Activated CD4-positive, alpha-beta T cell treated with anti-CD3 and anti-CD28 coated beads, Interleukin-2, amount 10 ng/mL, durations not matched to agents 24 days and 14 days (primary cell): Measurements from ENCODE around the gene SOX10. TPM values are rescaled to one million over a fixed set of nuclear protein-coding genes. Genes with fewer than 3 reads are reported as not detected.
"Not testable (repeated sequence)": the region's sequence is repeated elsewhere in the genome, so short reads cannot be mapped to it uniquely, and the experiment has no call there.

Experiments
- DNase-seq: peaks from one replicate; pipeline ENCODE4 v3.0.0; 2022
- H3K27ac Mint-ChIP-seq: one replicate; pipeline ENCODE4 v1.8.0; 2022; ENCODE audit warnings: mild to moderate bottlenecking, mixed read lengths
- H3K27me3 Mint-ChIP-seq: one replicate; pipeline ENCODE4 v1.8.0; 2022; ENCODE audit warnings: mixed read lengths
- H3K36me3 Mint-ChIP-seq: one replicate; pipeline ENCODE4 v1.8.0; 2022; ENCODE audit warnings: low read depth, mild to moderate bottlenecking, mixed read lengths
- H3K4me1 Mint-ChIP-seq: one replicate; pipeline ENCODE4 v1.8.0; 2021; ENCODE audit warnings: mixed read lengths
- H3K4me3 Mint-ChIP-seq: one replicate; pipeline ENCODE4 v1.8.0; 2022; ENCODE audit warnings: mild to moderate bottlenecking, moderate library complexity, mixed read lengths
- H3K9me3 Mint-ChIP-seq: one replicate; pipeline ENCODE4 v1.8.0; 2021; ENCODE audit warnings: mixed read lengths
- intact Hi-C: fragments of 100-400 bp; cut with micrococcal nuclease; formaldehyde crosslinking; loops from one replicate; pipeline ENCODE4 v1.15.1; 2023
- total RNA-seq: library from RNA; stranded (reverse); gene quantifications from 2 replicates; pipeline ENCODE4 v1.2.3, GENCODE V29; 2022

SOX10 gene
- total RNA-seq, 1 donor from 2014 or later = not detected

DNA sequence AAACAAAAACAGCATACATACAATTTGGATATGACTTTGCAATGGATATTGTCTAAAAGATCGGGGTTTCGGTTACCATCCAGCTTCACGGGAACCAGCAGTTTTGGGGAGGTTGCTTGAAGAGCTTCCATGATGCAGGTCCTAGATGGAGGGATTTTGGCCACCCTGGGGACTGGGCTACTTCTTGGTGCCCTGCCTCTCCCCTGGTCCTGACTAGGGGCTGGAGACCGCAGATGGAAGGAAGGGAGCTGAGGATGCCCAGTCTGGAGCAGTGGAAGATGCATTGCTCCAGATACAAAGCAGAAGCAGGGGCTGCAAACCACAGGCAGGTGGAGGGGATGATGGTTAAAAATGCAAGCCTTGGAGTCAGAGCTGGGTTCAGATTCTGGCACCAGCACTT, 13.5 kb downstream of the SOX10 start:
- no peak overlapping the region for H3K27ac Mint-ChIP-seq
- H3K4me3 Mint-ChIP-seq = no peak overlapping the region
- no peaks in the 10 kb centered on the region for H3K27me3 Mint-ChIP-seq
- H3K9me3 Mint-ChIP-seq = no peaks in the 10 kb centered on the region
- intact Hi-C loops = no loop called here
- DNase-seq = no peak
- peaks cover 24% of the 10 kb centered on the region for H3K36me3 Mint-ChIP-seq
- peaks cover 1% of the 10 kb centered on the region for H3K4me1 Mint-ChIP-seq

DNA sequence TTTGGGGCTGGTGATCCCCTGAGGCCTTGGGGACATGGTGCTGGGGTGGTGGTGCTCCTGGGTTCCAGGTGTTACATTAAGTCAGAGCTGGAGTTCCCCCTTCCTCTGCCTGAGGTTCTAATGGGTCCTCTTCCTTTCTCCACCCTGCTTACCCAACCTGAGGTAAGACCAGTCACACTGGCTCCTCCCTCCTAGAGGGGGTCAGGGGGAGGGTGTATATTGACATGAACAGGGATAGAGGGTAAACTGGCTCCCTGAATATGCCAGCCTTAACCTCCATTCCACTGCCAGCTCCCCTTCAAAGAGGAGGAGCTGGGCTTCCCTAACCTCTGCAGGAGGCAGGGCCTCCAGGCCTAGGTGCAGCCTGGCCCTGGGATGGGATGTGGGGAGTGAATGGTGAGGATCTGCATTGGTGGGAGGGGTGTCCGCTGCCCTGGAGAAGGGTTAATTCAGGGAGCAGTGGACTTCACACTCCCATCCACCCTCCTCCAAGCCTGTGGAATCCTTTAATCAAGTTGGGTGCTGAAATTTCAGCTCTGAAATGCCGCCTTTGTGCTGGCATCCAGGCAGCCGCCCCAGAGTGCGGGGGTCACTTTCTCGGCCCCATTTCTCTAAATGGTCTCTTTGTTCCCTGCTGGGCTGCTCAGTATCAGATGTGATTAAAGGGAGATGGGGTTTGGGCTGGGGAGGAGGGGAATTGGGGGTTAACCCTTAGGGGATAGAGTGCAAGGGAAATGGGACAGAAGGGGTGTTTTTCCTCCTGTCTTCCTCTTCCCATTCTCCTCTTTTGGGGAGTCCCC, 15.7 kb downstream of the SOX10 start:
- Mint-ChIP-seq H3K27me3 (no peaks in the 10 kb centered on the region), H3K9me3 (no peaks in the 10 kb centered on the region), H3K4me1 (peaks cover 4% of the 10 kb centered on the region), H3K27ac (no peak overlapping the region), H3K4me3 (no peak overlapping the region), H3K36me3 (peaks cover 31% of the 10 kb centered on the region)
- intact Hi-C loops = no loop called here
- no peak for DNase-seq

DNA sequence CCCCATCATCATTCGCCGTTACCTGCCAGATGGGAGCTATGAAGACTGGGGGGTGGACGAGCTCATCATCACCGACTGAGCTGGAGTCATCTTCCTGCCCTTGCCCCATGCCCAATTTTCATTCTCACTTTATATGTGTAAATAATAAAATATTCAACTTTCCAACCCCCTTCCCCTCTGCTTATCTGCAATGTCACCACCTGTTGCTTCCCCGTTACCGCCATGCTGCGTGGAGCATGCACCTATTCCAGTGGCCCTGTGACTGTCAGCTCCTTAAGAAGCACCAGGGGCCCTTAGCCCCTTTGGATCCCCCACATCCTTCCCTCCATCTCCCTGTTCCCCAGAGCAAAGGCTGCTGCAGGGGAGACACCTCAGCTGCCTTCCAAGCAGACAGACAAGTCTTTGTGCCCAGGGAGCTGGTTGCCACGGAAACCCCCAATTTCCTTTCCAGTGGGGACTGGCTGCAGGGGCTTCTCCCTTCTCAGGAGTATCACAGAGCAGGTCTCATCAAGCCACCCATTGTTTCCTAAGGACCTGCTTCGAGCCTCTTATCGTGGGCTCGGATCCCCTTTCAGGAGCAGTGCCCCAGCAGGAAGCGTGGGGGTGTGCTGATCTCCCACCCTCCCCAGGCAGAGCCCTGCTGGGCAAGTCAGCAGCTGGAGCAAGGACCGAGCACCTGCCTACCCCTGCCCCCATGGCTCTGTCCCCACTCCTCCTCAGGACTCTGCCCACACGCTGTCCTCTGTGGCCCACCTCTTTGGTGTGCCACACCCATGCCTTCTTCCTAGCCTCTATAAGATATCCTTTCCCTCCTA, 16.5 kb downstream of the SOX10 start:
- peaks cover 4% of the 10 kb centered on the region for H3K4me1 Mint-ChIP-seq
- H3K9me3 Mint-ChIP-seq = no peaks in the 10 kb centered on the region
- H3K4me3 Mint-ChIP-seq = no peak overlapping the region
- H3K27me3 Mint-ChIP-seq = no peaks in the 10 kb centered on the region
- DNase-seq = no peak
- H3K27ac Mint-ChIP-seq = no peak overlapping the region
- intact Hi-C loops = no loop called here
- peaks cover 31% of the 10 kb centered on the region for H3K36me3 Mint-ChIP-seq

DNA sequence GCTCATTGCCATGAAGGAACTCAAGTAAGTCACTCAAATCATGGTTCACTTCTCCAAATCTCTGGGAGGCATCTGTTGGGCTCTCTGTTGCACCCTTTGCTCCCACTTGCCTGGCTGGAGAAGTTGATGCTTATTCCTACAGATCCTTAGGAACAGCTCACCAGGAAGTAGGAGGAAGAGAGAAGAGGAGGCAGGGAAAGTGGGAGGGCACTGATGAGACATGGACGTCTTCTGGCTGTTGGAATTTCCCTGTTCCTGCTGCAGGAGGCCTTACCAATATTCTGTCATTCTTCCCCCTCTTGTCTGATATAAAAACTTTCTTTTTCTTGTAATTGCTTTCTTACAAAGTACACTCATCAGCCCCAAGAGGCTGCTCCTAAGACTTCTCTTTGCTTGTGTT, 17.2 kb downstream of the SOX10 start:
- Mint-ChIP-seq H3K9me3 (no peaks in the 10 kb centered on the region), H3K4me1 (peaks cover 4% of the 10 kb centered on the region), H3K27ac (no peak overlapping the region), H3K4me3 (no peak overlapping the region), H3K27me3 (no peaks in the 10 kb centered on the region), H3K36me3 (peaks cover 34% of the 10 kb centered on the region)
- DNase-seq = no peak
- intact Hi-C loops = no loop called here

DNA sequence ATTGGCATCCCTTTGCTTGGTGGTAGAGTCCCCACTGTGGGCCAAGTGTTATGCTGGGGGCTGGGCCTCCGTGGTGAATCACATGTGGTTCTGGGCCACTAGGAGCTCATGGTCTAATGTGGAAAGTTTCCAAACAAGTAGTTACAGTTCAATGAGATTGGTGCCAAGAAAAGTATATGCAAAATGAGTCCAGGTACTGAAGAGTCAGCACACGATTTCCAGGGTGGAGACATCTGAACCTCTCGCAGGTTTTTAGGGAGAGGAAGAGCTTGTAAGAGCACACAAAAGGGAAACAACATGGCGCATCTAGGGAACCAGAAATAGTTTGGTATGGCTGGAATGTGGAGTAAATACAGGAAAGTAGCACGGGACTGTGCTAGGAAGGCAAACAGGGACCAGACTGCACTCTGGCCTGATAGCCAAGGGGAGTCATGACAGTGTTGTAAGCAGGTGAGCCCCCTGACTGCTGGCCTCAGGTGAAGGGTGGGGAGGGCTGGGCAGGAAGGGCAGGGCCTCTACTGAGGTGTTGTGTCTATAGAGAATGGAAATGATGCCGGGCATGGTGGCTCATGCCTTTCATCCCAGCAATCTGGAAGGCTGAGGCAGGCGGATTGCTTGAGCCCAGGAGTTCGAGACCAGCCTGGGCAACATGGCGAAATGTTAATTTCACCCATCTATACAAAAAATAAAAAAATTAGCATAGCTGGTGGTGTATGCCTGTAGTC, 18.3 kb downstream of the SOX10 start:
- DNase-seq = no peak
- peaks cover 4% of the 10 kb centered on the region for H3K4me1 Mint-ChIP-seq
- H3K9me3 Mint-ChIP-seq = no peaks in the 10 kb centered on the region
- H3K27me3 Mint-ChIP-seq = no peaks in the 10 kb centered on the region
- H3K27ac Mint-ChIP-seq = no peak overlapping the region
- peaks cover 42% of the 10 kb centered on the region for H3K36me3 Mint-ChIP-seq
- intact Hi-C loops = loop anchor here (1.0 kb wide), 1 partner anchor 13 kb away; the partner anchor contains the start of genes C22orf23 and POLR2F
- no peak overlapping the region for H3K4me3 Mint-ChIP-seq

DNA sequence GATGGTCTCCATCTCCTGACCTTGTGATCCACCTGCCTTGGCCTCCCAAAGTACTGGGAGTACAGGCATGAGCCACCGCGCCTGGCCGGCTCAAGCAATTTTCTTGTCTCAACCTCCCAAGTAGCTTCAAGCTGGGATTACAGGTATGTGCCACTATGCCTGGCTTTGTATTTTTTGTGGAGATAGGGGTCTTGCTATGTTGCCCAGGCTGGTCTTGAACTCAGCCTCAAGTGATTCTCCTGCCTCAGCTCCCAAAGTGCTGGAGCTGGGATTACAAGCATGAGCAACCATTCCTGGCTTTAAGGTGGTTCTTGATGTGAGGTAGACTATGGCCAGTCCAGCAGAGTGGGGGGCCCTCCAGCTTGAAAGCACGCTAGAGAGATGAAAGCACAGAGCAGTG, 23.3 kb downstream of the SOX10 start:
- Mint-ChIP-seq H3K4me1 (peaks cover 11% of the 10 kb centered on the region), H3K27ac (no peak overlapping the region), H3K36me3 (peaks cover 58% of the 10 kb centered on the region), H3K9me3 (no peaks in the 10 kb centered on the region), H3K4me3 (no peak overlapping the region), H3K27me3 (no peaks in the 10 kb centered on the region)
- no peak for DNase-seq
- intact Hi-C loops = no loop called here

DNA sequence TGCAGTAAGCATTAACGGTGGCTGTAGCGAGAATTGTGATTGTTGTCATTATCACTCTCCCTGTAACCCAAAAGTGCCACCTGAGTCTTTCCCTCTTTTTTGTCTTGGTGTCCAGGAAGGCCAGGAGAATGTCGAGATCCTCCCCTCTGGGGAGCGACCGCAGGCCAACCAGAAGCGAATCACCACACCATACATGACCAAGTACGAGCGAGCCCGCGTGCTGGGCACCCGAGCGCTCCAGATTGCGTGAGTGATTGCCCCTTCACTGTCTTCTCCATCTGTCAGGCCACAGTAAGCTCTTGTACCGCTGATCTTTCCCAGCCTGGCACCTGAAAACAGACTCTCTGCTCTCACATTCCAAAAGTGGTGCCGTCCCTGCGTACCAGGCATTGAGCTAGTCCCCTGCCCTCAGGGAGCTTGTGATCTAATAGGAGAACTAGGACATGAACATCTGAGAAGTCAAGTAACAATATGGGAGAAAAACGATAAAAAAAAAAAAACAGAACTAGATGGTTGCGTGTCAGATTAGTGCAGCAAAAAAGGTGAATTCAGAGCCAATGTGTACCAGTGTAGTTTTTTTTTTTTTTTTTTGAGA, 25.0 kb downstream of the SOX10 start:
- no peak overlapping the region for H3K27ac Mint-ChIP-seq
- no peak overlapping the region for H3K4me3 Mint-ChIP-seq
- peaks cover 14% of the 10 kb centered on the region for H3K4me1 Mint-ChIP-seq
- no peaks in the 10 kb centered on the region for H3K9me3 Mint-ChIP-seq
- no peak for DNase-seq
- H3K27me3 Mint-ChIP-seq = no peaks in the 10 kb centered on the region
- intact Hi-C loops = no loop called here
- H3K36me3 Mint-ChIP-seq = peaks cover 60% of the 10 kb centered on the region

DNA sequence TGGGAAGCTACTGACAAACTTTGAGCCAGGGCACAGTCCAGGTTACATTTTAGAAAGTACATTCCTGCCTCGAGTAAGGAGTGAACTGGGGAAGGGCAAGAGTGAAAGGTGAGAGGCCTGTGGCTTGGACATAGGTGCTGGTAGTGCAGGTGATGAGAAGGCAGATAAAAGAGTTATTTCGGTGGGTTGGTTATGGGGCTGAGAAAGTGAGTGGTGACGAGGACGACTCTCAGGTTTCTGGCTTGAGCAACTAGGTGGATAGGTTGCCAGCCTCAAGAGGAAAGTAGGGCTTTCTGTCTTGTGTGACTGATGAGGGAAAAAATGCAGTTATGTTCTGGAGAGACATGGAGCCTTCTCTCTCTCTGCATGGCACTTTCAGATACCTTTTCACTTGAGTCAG, 27.1 kb downstream of the SOX10 start:
- Mint-ChIP-seq H3K36me3 (peaks cover 58% of the 10 kb centered on the region), H3K9me3 (no peaks in the 10 kb centered on the region), H3K4me3 (no peak overlapping the region), H3K4me1 (peaks cover 26% of the 10 kb centered on the region), H3K27ac (no peak overlapping the region), H3K27me3 (peaks cover 7% of the 10 kb centered on the region)
- DNase-seq = no peak
- intact Hi-C loops = no loop called here

DNA sequence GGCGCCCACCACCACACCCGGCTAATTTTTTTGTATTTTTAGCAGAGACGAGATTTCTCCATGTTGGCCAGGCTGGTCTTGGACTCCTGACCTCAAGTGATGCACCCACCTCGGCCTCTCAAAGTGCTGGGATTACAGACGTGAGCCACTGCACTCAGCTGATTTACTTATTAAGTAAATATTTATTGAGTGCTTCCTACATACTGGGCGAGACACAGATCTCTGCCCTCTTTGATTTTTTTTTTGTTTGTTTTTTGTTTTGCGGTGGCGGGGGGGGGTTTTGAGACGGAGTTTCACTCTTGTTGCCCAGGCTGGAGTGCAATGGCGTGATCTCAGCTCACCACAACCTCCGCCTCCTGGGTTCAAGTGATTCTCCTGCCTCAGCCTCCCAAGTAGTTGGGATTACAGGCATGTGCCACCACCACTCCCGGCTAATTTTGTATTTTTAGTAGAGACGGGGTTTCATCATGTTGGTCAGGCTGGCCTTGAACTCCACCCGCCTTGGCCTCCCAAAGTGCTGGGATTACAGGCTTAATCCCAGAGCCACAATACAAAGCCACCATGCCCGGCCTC, 28.4 kb downstream of the SOX10 start:
- H3K27ac Mint-ChIP-seq, H3K4me3 Mint-ChIP-seq, H3K9me3 Mint-ChIP-seq, intact Hi-C loops, DNase-seq: not testable (repeated sequence)
- Mint-ChIP-seq H3K36me3 (peaks cover 48% of the 10 kb centered on the region), H3K27me3 (peaks cover 14% of the 10 kb centered on the region), H3K4me1 (peaks cover 26% of the 10 kb centered on the region)

DNA sequence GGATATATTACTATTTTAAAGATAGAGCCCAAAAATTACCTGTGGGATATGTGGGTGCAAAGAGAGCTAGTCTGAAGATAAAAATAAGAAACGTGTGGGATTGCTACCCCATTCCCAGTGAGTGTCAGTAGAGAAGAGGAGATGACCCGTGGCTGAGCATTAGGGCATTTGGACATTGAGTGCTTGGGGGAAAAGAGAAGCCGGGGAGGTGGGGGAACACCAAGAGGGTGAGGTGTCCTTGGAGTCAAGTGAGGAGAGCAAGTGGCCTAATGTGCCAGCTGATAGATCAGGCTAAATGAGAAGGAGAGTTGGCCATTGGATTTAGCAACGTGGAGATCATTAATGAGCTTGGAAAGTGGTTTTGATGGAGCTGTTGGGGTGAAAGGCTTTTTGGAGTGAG, 29.7 kb downstream of the SOX10 start:
- no peak for DNase-seq
- H3K4me1 Mint-ChIP-seq = peaks cover 26% of the 10 kb centered on the region
- H3K36me3 Mint-ChIP-seq = peaks cover 40% of the 10 kb centered on the region
- intact Hi-C loops = loop anchor here (5.0 kb wide), 1 partner anchor 47 kb away; the partner anchor contains the start of gene MICALL1
- peak overlapping the region; percentile 92 for H3K4me3 Mint-ChIP-seq
- H3K27me3 Mint-ChIP-seq = peaks cover 14% of the 10 kb centered on the region
- no peaks in the 10 kb centered on the region for H3K9me3 Mint-ChIP-seq
- peak overlapping the region; percentile 39 for H3K27ac Mint-ChIP-seq

DNA sequence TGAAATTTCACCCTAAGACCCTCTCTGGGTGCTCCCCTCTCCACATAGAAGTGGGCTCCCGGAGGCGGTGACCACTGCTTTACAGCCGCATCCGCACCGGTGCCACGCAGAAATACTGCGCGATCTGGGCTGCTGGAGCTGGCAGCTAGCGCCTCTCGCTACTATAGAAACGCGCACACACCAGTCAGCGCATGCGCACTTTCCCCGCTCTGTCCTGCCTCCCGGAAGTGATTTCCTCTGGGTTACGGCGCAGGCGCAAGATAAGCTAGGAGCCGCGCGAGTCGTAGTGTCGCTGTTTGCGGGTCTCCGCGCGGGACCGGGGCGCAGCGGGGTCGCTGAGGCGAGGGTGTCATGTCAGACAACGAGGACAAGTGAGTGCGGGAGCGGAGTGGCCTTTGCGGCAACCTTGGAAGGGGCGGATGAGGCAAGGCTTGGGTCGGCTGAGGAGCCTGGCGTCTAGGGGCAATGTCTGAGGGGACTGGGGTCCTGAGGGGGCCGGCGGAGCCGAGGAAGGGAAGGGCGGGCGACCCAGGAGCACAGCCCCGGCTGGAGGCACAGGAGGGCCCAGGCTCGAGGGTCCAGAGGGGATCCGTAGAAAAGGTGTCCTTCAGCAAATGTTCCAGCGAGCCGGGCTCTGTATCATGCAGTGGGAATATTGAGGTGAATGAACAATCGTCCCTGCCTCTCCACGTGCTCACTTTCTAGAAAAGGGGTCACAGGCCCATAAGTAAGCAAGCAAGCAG, 30.7 kb downstream of the SOX10 start, which contains the start of the genes C22orf23 and POLR2F:
Gene C22orf23, minus strand, starts transcription at position 165 of the 743 bp plus-strand sequence. CDS start 452 bp downstream, outside the sequence.
Gene POLR2F, plus strand, starts transcription at position 263 of the 743 bp plus-strand sequence. Its CDS starts 89 bp downstream, at position 352.
- H3K27ac Mint-ChIP-seq = peak within 1 kb of the TSS; percentile 93
- H3K4me1 Mint-ChIP-seq = peaks cover 26% of the 10 kb centered on the region
- intact Hi-C loops = loop anchor here (1.0 to 5.0 kb wide), 5 partner anchors 12 to 147 kb away; partner anchors contain the start of genes ANKRD54, GCAT and MICALL1
- H3K4me3 Mint-ChIP-seq = peak within 1 kb of the TSS; percentile 92
- peak; percentile 99 for DNase-seq
- H3K36me3 Mint-ChIP-seq = peaks cover 29% of the 10 kb centered on the region
- H3K27me3 Mint-ChIP-seq = peaks cover 14% of the 10 kb centered on the region
- H3K9me3 Mint-ChIP-seq = no peaks in the 10 kb centered on the region

DNA sequence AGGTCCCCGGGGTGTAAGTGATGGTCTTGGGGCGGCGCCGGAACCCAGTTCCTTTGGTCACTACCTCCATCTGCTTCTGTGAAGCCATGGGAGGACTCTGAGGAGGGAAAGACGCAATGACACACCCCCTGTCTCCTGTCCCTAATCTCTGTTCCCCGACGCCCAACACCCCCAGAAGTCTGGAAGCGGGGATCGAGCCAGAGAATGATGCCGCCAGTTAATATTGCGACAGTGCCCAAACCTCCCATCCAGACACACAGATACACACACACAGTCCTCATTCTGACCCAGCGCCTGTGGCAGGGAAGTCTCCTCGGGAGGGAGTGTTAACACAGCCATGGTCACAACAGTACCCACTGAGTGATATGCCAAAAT, 31.3 kb downstream of the SOX10 start:
- Mint-ChIP-seq H3K27me3 (peaks cover 14% of the 10 kb centered on the region), H3K36me3 (peaks cover 26% of the 10 kb centered on the region), H3K27ac (peak overlapping the region; percentile 93), H3K4me3 (peak overlapping the region; percentile 92), H3K4me1 (peaks cover 25% of the 10 kb centered on the region), H3K9me3 (no peaks in the 10 kb centered on the region)
- intact Hi-C loops = loop anchor here (1.0 to 5.0 kb wide), 5 partner anchors 12 to 146 kb away; partner anchors contain the start of genes ANKRD54, GCAT and MICALL1
- no peak for DNase-seq
